Activated B cell treated with CpG ODN at 0.5 μM for 24 hours (primary cell): ENCODE data around the gene CDH2. TPM values are rescaled to one million over a fixed set of nuclear protein-coding genes. Genes with fewer than 3 reads are reported as not detected.

Experiments
- ATAC-seq: fragments of 200-7000 bp; cut with Tn5 transposase; one replicate; pipeline ENCODE4 v1.10.0; 2021; ENCODE audit warnings: low read depth, mild to moderate bottlenecking, moderate library complexity
- CTCF ChIA-PET: fragments of 350-600 bp; sonication (Branson Sonifier 250); formaldehyde crosslinking; loops from one replicate; lab custom pipeline; 2021; ENCODE audit warnings: antibody characterized with exemption; lab: Charles Lee
- POLR2A ChIA-PET: fragments of 350-600 bp; sonication (Branson Sonifier 250); formaldehyde crosslinking; loops from one replicate; lab custom pipeline; 2021; ENCODE audit warnings: antibody characterized with exemption; lab: Charles Lee
- DNase-seq: peaks from one replicate; pipeline ENCODE4 v3.0.0; 2022
- H3K27ac Mint-ChIP-seq: one replicate; pipeline ENCODE4 v1.8.0; 2020; ENCODE audit warnings: mixed read lengths
- H3K27me3 Mint-ChIP-seq: one replicate; pipeline ENCODE4 v1.8.0; 2021; ENCODE audit warnings: mixed read lengths
- H3K36me3 Mint-ChIP-seq: one replicate; pipeline ENCODE4 v1.8.0; 2021; ENCODE audit warnings: low read depth, mixed read lengths
- H3K4me1 Mint-ChIP-seq: one replicate; pipeline ENCODE4 v1.8.0; 2021; ENCODE audit warnings: mixed read lengths
- H3K4me3 Mint-ChIP-seq: one replicate; pipeline ENCODE4 v1.8.0; 2020; ENCODE audit warnings: mild to moderate bottlenecking, mixed read lengths
- H3K9me3 Mint-ChIP-seq: one replicate; pipeline ENCODE4 v1.8.0; 2020; ENCODE audit warnings: mixed read lengths
- intact Hi-C: fragments of 100-400 bp; cut with micrococcal nuclease; formaldehyde crosslinking; loops from one replicate; pipeline ENCODE4 v1.15.1; 2024
- total RNA-seq: library from RNA; stranded (reverse); gene quantifications from 2 replicates; pipeline ENCODE4 v1.2.3, GENCODE V29; 2022
- TF ChIP-seq, protein P1 (sequence below): fragments of 200-600 bp; IDR thresholded peaks from one replicate; pipeline ENCODE4 v1.8.0; 2022; ENCODE audit warnings: antibody characterized with exemption, mild to moderate bottlenecking

Gene CDH2
- total RNA-seq, 1 donor from 2014 or later = not detected

GRCh38 chr18:27942706-27943105 lies 234.2 kb downstream of the CDH2 start:
- no peak overlapping the region for H3K4me3 Mint-ChIP-seq

DNA sequence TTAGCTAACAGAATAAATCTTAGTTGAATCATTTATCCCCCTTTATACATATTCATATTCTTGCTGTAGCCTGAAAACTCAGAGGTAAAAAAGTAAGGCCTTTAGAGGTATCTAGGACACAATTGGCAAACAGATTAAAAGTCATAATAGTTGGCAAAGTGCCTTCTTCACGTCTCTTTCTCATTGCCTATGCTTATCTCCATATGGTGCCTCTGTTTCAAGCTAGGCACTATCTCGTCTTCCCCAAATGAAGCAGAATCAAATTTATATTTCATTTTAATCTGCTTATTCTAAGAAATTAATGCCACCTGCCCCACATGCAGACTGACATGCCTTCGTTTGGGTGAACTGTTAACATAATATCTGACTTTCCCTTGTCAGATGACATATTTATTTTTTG lies 245.4 kb downstream of the CDH2 start:
- intact Hi-C loops = no loop called here
- ATAC-seq = no peak
- Mint-ChIP-seq H3K27ac (no peak overlapping the region), H3K27me3 (no peaks in the 10 kb centered on the region), H3K36me3 (no peaks in the 10 kb centered on the region), H3K9me3 (peaks cover 2% of the 10 kb centered on the region), H3K4me3 (no peak overlapping the region), H3K4me1 (no peaks in the 10 kb centered on the region)
- POLR2A ChIA-PET = no interaction called here
- CTCF ChIA-PET = no interaction called here
- no peak for DNase-seq
- TF ChIP-seq, protein P1, sequence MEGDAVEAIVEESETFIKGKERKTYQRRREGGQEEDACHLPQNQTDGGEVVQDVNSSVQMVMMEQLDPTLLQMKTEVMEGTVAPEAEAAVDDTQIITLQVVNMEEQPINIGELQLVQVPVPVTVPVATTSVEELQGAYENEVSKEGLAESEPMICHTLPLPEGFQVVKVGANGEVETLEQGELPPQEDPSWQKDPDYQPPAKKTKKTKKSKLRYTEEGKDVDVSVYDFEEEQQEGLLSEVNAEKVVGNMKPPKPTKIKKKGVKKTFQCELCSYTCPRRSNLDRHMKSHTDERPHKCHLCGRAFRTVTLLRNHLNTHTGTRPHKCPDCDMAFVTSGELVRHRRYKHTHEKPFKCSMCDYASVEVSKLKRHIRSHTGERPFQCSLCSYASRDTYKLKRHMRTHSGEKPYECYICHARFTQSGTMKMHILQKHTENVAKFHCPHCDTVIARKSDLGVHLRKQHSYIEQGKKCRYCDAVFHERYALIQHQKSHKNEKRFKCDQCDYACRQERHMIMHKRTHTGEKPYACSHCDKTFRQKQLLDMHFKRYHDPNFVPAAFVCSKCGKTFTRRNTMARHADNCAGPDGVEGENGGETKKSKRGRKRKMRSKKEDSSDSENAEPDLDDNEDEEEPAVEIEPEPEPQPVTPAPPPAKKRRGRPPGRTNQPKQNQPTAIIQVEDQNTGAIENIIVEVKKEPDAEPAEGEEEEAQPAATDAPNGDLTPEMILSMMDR = no peak

More at GRCh38 chr18:27942706-27943105, 234.2 kb downstream of the CDH2 start:
- Mint-ChIP-seq H3K27me3 (no peaks in the 10 kb centered on the region), H3K36me3 (no peaks in the 10 kb centered on the region), H3K27ac (no peak overlapping the region), H3K9me3 (no peaks in the 10 kb centered on the region), H3K4me1 (no peaks in the 10 kb centered on the region)
- ChIA-PET POLR2A (no interaction called here), CTCF (no interaction called here)
- ATAC-seq (no peak), DNase-seq (no peak)
- TF ChIP-seq, protein P1 = no peak
- intact Hi-C loops = no loop called here

- no peak for ATAC-seq
- Mint-ChIP-seq H3K9me3 (peaks cover 3% of the 10 kb centered on the region), H3K4me3 (no peak overlapping the region), H3K27me3 (no peaks in the 10 kb centered on the region), H3K4me1 (no peaks in the 10 kb centered on the region), H3K36me3 (no peaks in the 10 kb centered on the region), H3K27ac (no peak overlapping the region)
- intact Hi-C loops = no loop called here
- ChIA-PET POLR2A (no interaction called here), CTCF (no interaction called here)
- TF ChIP-seq, protein P1 = no peak
- no peak for DNase-seq
Observed at GRCh38 chr18:27922780-27923179, 254.2 kb downstream of the CDH2 start.

DNA sequence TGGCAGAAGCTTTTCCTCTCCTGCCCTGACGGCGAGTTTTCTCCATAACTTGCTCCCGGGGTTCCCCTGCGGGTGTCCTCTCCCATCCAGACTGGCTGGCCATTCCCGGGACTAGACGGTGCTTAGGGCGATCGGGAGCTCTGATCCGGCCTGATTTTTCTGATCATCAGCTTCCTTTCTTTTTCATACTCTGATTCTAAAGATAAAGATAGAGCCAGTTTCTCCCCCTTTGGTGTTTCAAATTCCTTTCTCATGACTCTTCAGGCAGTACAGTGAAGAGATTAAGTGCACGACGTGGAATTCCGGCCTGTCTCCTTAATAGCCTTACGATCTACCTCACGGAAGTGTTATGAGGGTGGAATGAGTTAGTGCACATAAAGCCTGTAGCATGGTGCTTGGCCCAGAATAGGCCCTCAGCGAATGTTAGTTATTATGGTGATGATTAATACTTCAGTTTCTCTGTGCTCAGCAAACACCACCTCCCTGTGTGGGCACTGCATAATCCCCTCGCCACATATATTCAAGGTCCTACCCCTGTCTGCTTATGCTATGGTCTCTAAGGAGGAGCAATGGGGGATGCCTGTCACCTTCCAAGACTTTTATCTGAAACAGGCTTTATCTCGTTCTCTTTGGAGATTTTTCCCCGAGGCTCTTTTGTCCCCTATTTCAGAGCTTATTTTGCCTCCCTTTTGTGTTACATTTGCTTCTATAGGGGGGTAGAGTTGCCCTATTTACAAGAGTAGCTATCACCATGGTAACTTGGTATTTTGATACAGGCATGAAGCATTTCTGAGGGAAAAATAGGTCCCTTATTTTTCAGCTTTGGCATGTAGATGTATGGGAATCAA lies 254.8 kb downstream of the CDH2 start:
- ChIA-PET POLR2A (no interaction called here), CTCF (no interaction called here)
- DNase-seq (no peak), ATAC-seq (no peak)
- intact Hi-C loops = no loop called here
- TF ChIP-seq, protein P1 = no peak
- Mint-ChIP-seq H3K27ac (no peak overlapping the region), H3K4me1 (no peaks in the 10 kb centered on the region), H3K27me3 (no peaks in the 10 kb centered on the region), H3K36me3 (no peaks in the 10 kb centered on the region), H3K9me3 (peaks cover 3% of the 10 kb centered on the region), H3K4me3 (no peak overlapping the region)

GRCh38 chr18:27921392-27921791 lies 255.5 kb downstream of the CDH2 start:
- ATAC-seq = no peak
- intact Hi-C loops = no loop called here
- Mint-ChIP-seq H3K27ac (no peak overlapping the region), H3K4me1 (no peaks in the 10 kb centered on the region), H3K4me3 (no peak overlapping the region), H3K36me3 (no peaks in the 10 kb centered on the region), H3K27me3 (no peaks in the 10 kb centered on the region), H3K9me3 (peaks cover 3% of the 10 kb centered on the region)
- TF ChIP-seq, protein P1 = no peak
- ChIA-PET CTCF (no interaction called here), POLR2A (no interaction called here)
- DNase-seq = no peak
